HG02943 (cell line): ENCODE results near the gene LETM1.
A peak's percentile ranks its signal among the peaks of the same experiment; 100 is the strongest.

Source experiments
- ATAC-seq: cut with Tn5 transposase; IDR thresholded peaks from one replicate; pipeline ENCODE4 v1.9.1; 2021; ENCODE audit warnings: mild to moderate bottlenecking, low read depth, moderate library complexity; ENCODE audit not compliant: unreplicated experiment

LETM1 gene

GRCh38 chr4:1873291-1873690 is 17.3 kb upstream of the LETM1 start:
- ATAC-seq = no peak

DNA sequence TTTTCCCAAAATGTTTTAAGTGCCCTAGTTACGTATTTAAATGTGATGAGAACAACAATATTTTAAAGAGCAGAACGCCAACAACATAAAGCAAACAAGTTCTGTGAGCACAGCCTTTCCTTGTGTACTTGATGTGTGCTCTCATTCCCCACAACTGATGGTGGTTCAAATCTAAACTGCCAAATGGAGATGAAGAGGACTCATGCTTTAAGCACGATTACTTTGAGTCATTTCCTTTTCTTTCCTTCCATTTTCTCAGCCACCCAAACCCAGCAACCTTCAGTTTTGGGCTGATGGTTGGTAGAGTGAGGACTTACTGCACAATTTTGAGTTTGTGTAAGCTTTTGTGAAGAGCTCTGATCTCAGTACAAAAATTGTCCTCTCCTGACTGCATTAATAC is 16.9 kb upstream of the LETM1 start:
- no peak for ATAC-seq

DNA sequence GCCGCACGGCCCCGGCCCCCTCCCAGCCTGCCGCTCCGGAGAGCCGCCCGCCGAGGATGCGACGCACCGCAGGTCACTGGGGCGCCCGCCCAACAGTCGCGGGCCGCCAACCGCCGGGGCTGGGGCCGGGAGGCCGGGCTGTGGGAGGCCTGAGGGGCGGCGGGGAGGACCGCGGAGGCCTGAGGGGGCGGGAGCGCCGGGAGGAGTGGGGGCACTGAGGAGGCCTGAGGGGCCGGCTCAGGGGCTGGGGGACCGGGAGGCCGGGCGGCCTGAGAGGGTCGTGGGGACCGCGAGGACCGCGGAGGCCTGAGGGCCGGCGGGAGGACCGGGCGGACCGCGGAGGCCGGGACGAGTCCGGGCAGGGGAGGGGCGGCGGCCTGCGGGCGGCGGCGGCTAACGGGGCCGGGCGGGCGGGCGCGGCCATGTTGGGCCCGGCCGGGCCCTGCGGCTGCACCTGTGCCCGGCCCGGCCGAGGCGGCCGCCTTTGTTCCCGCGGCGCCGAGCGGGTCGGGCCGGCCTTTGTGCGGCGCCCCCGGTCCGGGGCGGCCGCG is 15.6 kb upstream of the LETM1 start:
- ATAC-seq = peak; percentile 9

- peak; percentile 52 for ATAC-seq
These were observed 14.9 kb upstream of the LETM1 start, which contains the start of gene NSD2 for GRCh38 chr4:1870578-1871443. NSD2 (plus strand) TSS chr4:1871393; CDS start chr4:1900655, 29,262 bp downstream.

DNA sequence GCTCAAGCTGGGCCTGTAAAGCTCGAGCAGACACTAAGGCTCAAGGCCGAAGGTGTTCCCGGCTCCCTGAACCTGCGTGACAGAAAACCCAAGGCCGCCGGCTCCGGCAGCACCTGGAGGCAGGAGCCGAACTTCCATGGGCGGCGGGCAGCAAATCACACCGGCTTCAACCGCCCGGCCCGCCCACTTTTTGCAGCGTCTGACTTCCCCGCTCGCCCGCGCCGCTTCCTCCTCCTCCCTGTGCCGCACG is 14.3 kb upstream of the LETM1 start:
- peak; percentile 49 for ATAC-seq

DNA sequence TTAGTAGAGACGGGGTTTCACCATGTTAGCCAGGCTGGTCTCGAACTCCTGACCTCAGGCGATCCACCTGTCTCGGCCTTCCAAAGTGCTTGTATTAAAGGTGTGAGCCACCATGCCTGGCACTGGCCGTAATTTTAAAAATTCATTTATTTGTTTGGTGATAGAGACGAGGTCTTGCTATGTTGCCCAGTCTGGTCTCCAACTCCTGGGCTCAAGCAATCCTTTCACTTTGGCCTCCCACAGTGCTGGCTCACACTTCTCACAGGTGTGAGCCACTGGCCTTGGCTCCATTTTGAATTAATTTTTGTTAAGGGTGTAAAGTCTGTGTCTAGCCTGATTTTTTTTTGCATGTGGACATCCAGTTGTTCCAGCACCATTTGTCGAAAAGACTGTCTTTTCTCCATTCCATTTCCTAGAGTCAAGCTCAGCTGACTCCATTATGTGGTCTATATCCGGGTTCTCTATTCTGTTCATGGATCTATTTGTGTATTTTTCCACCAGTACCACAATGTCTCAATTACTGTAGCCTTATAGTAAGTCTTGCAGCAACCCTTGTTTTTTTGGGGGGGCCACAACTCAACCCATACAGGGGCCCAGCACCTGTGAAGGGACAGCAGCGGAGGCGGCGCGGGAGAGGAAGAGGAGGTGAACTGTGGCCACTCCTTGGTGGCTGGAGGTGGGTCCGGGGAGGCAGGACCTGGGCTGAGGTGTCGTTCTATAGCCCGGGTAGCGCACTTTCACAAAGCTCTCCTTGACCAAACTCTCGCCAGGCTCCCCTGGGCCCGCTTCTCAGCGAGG is 13.8 kb upstream of the LETM1 start:
- peak; percentile 11 for ATAC-seq

- ATAC-seq = no peak
These were observed 13.0 kb upstream of the LETM1 start for GRCh38 chr4:1868912-1869311.

DNA sequence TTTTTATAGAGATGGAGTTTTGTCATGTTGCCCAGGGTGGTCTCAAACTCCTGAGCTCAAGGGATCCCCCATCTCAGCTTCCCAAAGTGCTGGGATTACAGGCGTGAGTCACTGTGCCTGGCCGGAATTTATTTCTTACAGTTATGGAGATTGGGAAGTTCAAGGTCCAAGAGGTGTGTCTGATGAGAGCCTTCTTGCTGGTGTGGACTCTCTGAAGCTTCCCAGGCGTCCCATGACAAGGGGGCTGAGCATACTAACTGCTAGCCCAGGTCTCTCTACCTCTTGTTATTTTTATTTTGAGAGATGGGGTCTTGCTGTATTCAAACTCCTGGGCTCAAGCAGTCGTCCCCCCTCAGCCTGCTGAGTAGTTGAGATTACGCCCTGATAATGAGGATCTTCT is 12.3 kb upstream of the LETM1 start:
- ATAC-seq = no peak

DNA sequence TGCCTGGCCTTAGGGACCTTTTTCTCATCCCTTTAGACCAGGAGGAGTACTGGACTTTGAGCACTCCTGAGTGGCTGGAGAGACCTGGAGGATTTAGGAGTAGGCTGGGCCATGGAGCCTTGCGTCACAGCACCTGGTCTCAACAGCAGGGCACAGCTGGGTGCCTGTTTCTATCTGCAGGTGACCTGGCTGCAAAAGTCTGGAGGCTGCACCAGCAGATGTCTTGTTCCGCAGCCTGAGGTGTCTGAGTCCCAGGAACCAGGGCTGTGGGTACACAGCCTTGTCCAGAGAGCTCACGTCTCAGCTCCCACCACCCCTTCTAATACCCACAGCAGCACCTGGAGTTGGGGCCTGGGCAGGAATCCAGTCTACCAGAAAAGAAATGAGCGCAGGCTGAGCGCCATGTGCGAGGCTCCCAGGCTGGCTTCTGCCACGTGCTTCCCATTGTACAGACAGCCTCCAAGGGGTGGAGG is 10.3 kb upstream of the LETM1 start:
- no peak for ATAC-seq

DNA sequence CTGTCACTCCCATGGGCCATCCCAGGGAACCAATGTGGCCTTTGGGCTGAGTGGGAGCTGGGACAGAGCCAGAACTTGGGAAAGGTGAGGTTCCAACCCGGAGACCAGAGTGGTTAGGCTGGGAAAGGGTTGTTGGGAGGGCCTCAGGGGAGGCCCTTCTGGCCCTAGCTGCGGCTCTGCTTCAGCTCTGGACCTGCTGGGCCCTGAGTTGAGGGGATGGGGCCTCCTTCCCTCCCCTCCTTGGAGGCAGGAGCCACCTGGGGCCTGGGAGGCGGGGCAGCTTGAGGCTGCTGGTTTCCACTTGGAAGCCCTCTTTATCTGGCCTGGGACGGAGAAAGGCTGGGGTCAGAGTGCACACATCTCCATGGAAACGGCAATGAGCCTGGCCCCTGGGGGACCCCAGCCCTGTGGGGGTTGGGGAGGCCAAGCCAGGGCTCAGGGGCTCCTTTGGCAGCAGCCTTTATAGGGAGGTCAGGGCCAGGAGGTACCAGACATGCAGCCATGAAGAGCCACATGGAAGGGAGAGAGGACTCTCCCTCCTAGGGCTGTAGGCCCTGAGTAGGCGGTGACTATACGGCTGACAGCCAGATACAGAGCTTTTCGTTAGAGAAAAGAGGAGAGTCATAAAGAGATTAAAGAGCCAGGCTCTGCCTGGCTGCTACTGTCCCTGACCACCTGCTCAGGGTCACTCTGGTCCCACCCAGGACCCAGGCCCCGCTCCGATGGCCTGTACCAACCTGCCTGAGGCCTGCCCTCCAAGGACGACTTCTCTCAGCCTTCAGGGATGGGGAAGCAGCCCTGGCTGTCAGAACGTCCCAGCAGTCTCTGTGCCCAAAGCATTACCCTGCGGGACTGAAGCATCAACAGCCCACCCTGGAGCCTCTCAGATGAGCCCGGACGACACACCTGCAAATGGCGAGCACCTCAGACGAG is 8.4 kb upstream of the LETM1 start:
- no peak for ATAC-seq

GRCh38 chr4:1863297-1864033 is 7.5 kb upstream of the LETM1 start:
- ATAC-seq = no peak

DNA sequence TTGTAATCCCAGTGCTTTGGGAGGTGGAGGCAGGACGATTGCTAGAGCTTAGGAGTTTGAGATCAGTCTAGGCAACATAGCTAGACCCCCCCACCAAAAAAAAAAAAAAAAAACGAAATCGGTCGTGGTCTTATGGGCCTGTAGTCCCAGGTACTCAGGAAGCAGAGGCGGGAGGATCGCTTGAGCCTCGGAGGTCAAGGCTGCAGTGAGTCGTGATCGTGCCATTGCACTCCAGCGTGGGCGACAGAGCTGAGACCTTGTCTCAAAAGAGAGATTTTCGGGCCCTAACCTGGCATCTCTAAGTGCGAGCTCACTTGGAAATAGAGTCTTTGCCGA is 7.0 kb upstream of the LETM1 start:
- ATAC-seq = no peak

- no peak for ATAC-seq
These were observed 6.3 kb upstream of the LETM1 start for GRCh38 chr4:1862055-1862911.

GRCh38 chr4:1859389-1859753 is 3.4 kb upstream of the LETM1 start:
- ATAC-seq = no peak

- ATAC-seq = no peak
These were observed 2.0 kb upstream of the LETM1 start for GRCh38 chr4:1857931-1858330.

GRCh38 chr4:1856943-1857699 is 1.2 kb upstream of the LETM1 start:
- ATAC-seq = no peak

DNA sequence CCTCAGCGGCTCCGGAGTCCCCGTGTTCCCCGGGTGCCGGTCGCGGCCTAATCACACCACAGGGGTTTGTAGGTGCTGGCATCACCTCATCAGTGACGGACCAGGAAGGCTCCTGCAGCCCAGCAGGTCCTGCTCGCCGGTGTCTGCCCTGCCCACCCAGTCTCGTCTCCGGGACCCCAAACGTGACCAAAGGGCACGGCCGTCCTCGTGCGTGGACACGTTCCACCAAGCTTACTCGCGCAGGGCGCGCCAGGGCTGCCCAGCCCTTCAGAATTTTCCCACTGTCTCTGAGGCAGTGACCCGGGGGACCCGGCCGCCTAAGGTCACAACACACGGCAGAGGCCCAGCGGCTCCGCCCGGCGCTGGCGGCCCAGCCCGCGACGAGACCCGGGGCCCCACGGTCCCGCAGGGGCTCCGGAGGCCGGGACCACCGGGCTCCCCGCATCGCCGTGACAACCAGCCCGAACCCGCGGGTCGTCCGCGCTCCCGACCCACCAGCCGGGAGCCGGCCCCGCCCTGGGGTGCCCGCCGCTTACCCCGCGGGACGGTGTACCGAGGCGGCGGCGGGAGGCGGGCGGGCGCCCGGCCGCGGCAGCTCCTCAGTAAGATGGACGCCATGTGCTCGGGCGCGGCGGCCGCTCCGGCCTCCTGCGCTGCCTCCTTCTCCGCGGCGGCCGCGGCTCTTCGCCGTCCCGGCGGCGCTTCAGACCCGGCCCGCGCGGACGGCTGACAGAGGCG is 454 bp downstream of the LETM1 start:
- peak; percentile 23 for ATAC-seq

- no peak for ATAC-seq
These were observed 1.2 kb downstream of the LETM1 start for GRCh38 chr4:1854752-1855151.
